Measurements from ENCODE around the gene ZNF789. TPM values are rescaled to one million over a fixed set of nuclear protein-coding genes. Genes with fewer than 3 reads are reported as not detected.

ZNF789 gene
- total and polyA plus RNA-seq, 2 experiments from 2014 or later = 9.0 to 13.8 TPM

DNA sequence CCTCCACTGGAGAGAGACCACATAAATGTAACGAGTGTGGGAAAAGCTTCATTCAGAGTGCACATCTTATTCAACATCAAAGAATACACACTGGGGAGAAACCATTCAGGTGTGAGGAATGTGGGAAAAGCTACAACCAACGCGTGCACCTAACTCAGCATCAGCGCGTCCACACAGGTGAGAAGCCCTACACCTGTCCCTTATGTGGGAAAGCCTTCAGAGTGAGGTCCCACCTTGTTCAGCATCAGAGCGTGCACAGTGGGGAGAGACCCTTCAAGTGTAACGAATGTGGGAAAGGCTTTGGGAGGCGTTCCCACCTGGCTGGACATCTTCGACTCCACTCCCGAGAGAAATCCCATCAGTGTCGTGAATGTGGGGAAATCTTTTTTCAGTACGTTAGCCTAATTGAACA, 58.7 kb downstream of the ZNF789 start (continued):
- TF ChIP-seq, protein P1, sequence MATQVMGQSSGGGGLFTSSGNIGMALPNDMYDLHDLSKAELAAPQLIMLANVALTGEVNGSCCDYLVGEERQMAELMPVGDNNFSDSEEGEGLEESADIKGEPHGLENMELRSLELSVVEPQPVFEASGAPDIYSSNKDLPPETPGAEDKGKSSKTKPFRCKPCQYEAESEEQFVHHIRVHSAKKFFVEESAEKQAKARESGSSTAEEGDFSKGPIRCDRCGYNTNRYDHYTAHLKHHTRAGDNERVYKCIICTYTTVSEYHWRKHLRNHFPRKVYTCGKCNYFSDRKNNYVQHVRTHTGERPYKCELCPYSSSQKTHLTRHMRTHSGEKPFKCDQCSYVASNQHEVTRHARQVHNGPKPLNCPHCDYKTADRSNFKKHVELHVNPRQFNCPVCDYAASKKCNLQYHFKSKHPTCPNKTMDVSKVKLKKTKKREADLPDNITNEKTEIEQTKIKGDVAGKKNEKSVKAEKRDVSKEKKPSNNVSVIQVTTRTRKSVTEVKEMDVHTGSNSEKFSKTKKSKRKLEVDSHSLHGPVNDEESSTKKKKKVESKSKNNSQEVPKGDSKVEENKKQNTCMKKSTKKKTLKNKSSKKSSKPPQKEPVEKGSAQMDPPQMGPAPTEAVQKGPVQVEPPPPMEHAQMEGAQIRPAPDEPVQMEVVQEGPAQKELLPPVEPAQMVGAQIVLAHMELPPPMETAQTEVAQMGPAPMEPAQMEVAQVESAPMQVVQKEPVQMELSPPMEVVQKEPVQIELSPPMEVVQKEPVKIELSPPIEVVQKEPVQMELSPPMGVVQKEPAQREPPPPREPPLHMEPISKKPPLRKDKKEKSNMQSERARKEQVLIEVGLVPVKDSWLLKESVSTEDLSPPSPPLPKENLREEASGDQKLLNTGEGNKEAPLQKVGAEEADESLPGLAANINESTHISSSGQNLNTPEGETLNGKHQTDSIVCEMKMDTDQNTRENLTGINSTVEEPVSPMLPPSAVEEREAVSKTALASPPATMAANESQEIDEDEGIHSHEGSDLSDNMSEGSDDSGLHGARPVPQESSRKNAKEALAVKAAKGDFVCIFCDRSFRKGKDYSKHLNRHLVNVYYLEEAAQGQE (IDR thresholded peaks at IDR 0.05; ENCODE audit: unreplicated experiment) = no peak
- TF ChIP-seq POLR2AphosphoS5 (IDR thresholded peaks at IDR 0.05; ENCODE audit: low read depth) (no peak), ZNF331 (CRISPR knock-in tag; IDR thresholded peaks at IDR 0.05; ENCODE audit: low read depth) (no peak)
- TF ChIP-seq, protein P2, sequence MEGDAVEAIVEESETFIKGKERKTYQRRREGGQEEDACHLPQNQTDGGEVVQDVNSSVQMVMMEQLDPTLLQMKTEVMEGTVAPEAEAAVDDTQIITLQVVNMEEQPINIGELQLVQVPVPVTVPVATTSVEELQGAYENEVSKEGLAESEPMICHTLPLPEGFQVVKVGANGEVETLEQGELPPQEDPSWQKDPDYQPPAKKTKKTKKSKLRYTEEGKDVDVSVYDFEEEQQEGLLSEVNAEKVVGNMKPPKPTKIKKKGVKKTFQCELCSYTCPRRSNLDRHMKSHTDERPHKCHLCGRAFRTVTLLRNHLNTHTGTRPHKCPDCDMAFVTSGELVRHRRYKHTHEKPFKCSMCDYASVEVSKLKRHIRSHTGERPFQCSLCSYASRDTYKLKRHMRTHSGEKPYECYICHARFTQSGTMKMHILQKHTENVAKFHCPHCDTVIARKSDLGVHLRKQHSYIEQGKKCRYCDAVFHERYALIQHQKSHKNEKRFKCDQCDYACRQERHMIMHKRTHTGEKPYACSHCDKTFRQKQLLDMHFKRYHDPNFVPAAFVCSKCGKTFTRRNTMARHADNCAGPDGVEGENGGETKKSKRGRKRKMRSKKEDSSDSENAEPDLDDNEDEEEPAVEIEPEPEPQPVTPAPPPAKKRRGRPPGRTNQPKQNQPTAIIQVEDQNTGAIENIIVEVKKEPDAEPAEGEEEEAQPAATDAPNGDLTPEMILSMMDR (conservative IDR thresholded peaks at IDR 0.05; ENCODE audit: low read depth in 2 of 2) = no peak

DNA sequence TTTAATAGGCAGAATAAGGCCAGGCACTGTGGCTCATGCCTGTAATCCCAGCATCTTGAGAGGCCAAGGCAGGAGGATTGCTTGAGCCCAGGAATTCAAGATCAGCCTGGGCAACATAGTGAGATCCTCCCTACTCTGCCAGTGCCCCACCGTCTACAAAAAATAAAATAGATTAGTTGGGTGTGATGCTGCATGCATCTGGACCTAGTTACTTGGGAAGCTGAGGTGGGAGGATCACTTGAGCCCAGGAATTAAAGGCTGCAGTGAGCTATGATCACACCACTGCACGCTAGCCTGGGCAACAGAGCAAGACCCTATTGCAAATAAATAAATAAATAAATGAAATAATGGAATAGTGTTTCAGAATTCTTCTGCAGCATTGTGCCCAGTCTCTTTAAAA, 63.0 kb downstream of the ZNF789 start:
- H3F3A ChIP-seq (replicated peaks; ENCODE audit: low read depth) = 0 out of 2 replicates have a peak, but pooled peaks cover 11% of the 10 kb centered on the region
- H3K4me3 Mint-ChIP-seq = no peak overlapping the region
- H3K79me2 ChIP-seq (replicated peaks; ENCODE audit: insufficient read depth) = no peaks in the 10 kb centered on the region
- H3K27ac Mint-ChIP-seq = no peak overlapping the region
- H3K27me3 Mint-ChIP-seq (ENCODE audit: insufficient read depth, low read depth, poor library complexity) = peaks cover 17% of the 10 kb centered on the region
- H3K27ac ChIP-seq (ENCODE audit: low read depth) = no peak overlapping the region
- no peak for DNase-seq (ENCODE audit: low spot score)
- no peaks in the 10 kb centered on the region for H4K20me1 ChIP-seq (replicated peaks; ENCODE audit: insufficient read depth)
- H3K4me3 ChIP-seq = no peak overlapping the region
- peaks cover 92% of the 10 kb centered on the region for H3K9me3 Mint-ChIP-seq
- H3K4me2 ChIP-seq = no peak overlapping the region
- no peak overlapping the region for H2AFZ ChIP-seq
- no peaks in the 10 kb centered on the region for H3K4me1 Mint-ChIP-seq
- H3K36me3 Mint-ChIP-seq (ENCODE audit: low read depth) = peaks cover 48% of the 10 kb centered on the region
- no peak for ATAC-seq
- H3K9me2 ChIP-seq (ENCODE audit: insufficient read depth) = no peaks in the 10 kb centered on the region
- no peaks in the 10 kb centered on the region for H3K4me1 ChIP-seq (ENCODE audit: insufficient read depth)
- no peaks in the 10 kb centered on the region for H3K27me3 ChIP-seq (ENCODE audit: insufficient read depth)
- peaks cover 20% of the 10 kb centered on the region for H3K36me3 ChIP-seq (ENCODE audit: insufficient read depth)
- TF ChIP-seq CREB1 (CRISPR knock-in tag; IDR thresholded peaks at IDR 0.05; ENCODE audit: low read depth) (no peak), ZNF114 (CRISPR knock-in tag; IDR thresholded peaks at IDR 0.05) (no peak), POLR2AphosphoS5 (IDR thresholded peaks at IDR 0.05; ENCODE audit: low read depth) (no peak), NANOG (IDR thresholded peaks at IDR 0.05; ENCODE audit: borderline replicate concordance) (no peak), ZNF331 (CRISPR knock-in tag; IDR thresholded peaks at IDR 0.05; ENCODE audit: low read depth) (no peak), STAT1 (IDR thresholded peaks at IDR 0.05; ENCODE audit: unreplicated experiment) (no peak), EZH2 (IDR thresholded peaks at IDR 0.05; ENCODE audit: low read depth, unreplicated experiment) (no peak)
- TF ChIP-seq, protein P2 (conservative IDR thresholded peaks at IDR 0.05; ENCODE audit: low read depth in 2 of 2) = no peak
- TF ChIP-seq, protein P1 (IDR thresholded peaks at IDR 0.05; ENCODE audit: unreplicated experiment) = no peak
- TF ChIP-seq, protein P3, sequence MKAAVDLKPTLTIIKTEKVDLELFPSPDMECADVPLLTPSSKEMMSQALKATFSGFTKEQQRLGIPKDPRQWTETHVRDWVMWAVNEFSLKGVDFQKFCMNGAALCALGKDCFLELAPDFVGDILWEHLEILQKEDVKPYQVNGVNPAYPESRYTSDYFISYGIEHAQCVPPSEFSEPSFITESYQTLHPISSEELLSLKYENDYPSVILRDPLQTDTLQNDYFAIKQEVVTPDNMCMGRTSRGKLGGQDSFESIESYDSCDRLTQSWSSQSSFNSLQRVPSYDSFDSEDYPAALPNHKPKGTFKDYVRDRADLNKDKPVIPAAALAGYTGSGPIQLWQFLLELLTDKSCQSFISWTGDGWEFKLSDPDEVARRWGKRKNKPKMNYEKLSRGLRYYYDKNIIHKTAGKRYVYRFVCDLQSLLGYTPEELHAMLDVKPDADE (IDR thresholded peaks at IDR 0.05) = no peak

Data from GM23338 (cell line).